HEK293T (cell line): ENCODE data around the gene PEX11B.

Source experiments
- CTCF ChIA-PET: fragments of 350-600 bp; formaldehyde crosslinking; extraction: SDS; loops from one replicate; lab custom pipeline; 2021; ENCODE audit warnings: antibody characterized with exemption, inconsistent platforms; lab: Yijun Ruan, JAX
- POLR2A ChIA-PET: fragments of 350-600 bp; formaldehyde crosslinking; extraction: SDS; loops from one replicate; lab custom pipeline; 2020; ENCODE audit warnings: antibody characterized with exemption, inconsistent platforms; lab: Yijun Ruan, JAX
- DNase-seq: peaks from one replicate; pipeline ENCODE4 v3.0.0; 2012; ENCODE audit warnings: mixed read lengths; ENCODE audit errors: extremely low spot score
- ARNT ChIP-seq: fragments of 450-650 bp; IDR thresholded peaks from 2 replicates; pipeline ENCODE4 v1.6.1; 2017; ENCODE audit warnings: mild to moderate bottlenecking
- BHLHE40 ChIP-seq: fragments of 450-650 bp; IDR thresholded peaks from 2 replicates; pipeline ENCODE4 v1.6.1; 2016; ENCODE audit warnings: mild to moderate bottlenecking, moderate library complexity, borderline replicate concordance
- CTBP1 ChIP-seq: fragments of 450-650 bp; IDR thresholded peaks from 2 replicates; pipeline ENCODE4 v1.6.1; 2016; ENCODE audit warnings: borderline replicate concordance
- ELF4 ChIP-seq: fragments of 450-650 bp; IDR thresholded peaks from 2 replicates; pipeline ENCODE4 v1.6.1; 2017; ENCODE audit warnings: antibody characterized with exemption
- FOXA1 ChIP-seq: fragments of 450-650 bp; IDR thresholded peaks from 2 replicates; pipeline ENCODE4 v1.6.1; 2016; ENCODE audit warnings: mild to moderate bottlenecking
- FOXK2 ChIP-seq: fragments of 450-650 bp; IDR thresholded peaks from 2 replicates; pipeline ENCODE4 v1.6.1; 2016; ENCODE audit warnings: mild to moderate bottlenecking
- FOXM1 ChIP-seq: fragments of 450-650 bp; IDR thresholded peaks from 2 replicates; pipeline ENCODE4 v1.6.1; 2017; ENCODE audit warnings: mild to moderate bottlenecking, borderline replicate concordance
- HDGF ChIP-seq: fragments of 450-650 bp; IDR thresholded peaks from 2 replicates; pipeline ENCODE4 v1.6.1; 2017; ENCODE audit warnings: antibody characterized with exemption, borderline replicate concordance
- L3MBTL2 ChIP-seq: fragments of 450-650 bp; conservative IDR thresholded peaks from 2 replicates; pipeline ENCODE4 v1.6.1; 2016; ENCODE audit warnings: mild to moderate bottlenecking
- LEF1 ChIP-seq: fragments of 450-650 bp; IDR thresholded peaks from 2 replicates; pipeline ENCODE4 v1.6.1; 2017; ENCODE audit warnings: mild to moderate bottlenecking, borderline replicate concordance
- NFRKB ChIP-seq: fragments of 450-650 bp; IDR thresholded peaks from 2 replicates; pipeline ENCODE4 v1.6.1; 2016; ENCODE audit warnings: mild to moderate bottlenecking, moderate library complexity
- SP1 ChIP-seq: fragments of 450-650 bp; IDR thresholded peaks from 2 replicates; pipeline ENCODE4 v1.6.1; 2017
- SUZ12 ChIP-seq: fragments of 450-650 bp; IDR thresholded peaks from 2 replicates; pipeline ENCODE4 v1.6.1; 2016; ENCODE audit warnings: mild to moderate bottlenecking
- TARDBP ChIP-seq: fragments of 450-650 bp; IDR thresholded peaks from 2 replicates; pipeline ENCODE4 v1.6.1; 2016
- ZNF384 ChIP-seq: fragments of 450-650 bp; IDR thresholded peaks from 2 replicates; pipeline ENCODE4 v1.6.1; 2016
- TF ChIP-seq, protein P1 (sequence below): fragments of 450-650 bp; IDR thresholded peaks from 2 replicates; pipeline ENCODE4 v1.6.1; 2016

The PEX11B gene

DNA sequence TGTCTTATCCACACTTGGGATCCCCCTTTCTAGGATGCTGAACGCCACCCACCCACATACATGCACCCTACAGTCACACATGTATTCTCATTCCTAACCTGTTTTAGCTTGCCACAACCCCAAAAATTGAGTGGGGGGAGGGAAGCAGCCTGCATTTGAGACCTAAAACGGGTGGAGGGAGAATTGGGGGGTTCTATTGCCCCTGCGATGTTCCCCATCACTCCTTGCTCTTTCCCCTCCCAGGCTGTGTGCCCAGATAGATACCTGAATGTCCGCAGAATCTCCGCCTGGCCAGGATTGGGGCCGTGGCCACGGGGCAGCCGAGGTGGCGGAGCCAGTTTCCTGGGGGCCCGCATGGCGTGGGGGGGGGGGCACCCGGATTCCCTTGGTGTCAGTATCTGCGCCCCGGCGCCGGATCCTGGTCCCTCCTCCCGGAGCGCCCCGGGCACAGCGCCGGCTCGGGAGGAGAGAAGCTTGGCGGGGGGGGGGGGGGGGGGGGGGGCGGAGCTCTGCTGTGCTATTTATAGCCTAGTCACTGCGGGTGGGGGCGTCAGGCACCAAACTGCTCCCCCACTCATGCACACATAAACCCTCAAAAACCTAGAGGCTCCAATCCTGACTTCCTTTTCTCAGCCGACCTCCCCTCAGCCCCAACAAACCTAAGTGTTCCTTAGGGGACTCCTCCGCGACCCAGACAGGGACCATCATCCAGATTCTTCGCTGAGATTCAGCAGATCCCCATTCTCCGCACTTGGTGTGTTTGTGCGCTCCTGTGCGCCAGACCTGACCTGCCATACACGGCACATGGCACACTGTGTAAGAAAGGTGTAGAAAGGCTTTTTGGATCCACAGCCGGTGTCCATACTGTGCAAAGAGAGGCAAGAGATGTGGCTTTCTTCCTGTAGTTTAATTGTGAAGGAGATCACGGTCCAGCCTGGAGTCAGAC lies 43.9 kb upstream of the PEX11B start:
- CTCF ChIA-PET = interaction anchor here (1.5 to 4.5 kb wide), 2 partner anchors 16 to 36 kb away, joined by 3 to 26 read pairs; no protein-coding TSS in a partner anchor
- TF ChIP-seq TARDBP (no peak), ZNF384 (no peak), L3MBTL2 (no peak; the same call in none of the 2 replicates), FOXK2 (no peak), LEF1 (no peak), ARNT (no peak), HDGF (no peak)
- TF ChIP-seq, protein P1, sequence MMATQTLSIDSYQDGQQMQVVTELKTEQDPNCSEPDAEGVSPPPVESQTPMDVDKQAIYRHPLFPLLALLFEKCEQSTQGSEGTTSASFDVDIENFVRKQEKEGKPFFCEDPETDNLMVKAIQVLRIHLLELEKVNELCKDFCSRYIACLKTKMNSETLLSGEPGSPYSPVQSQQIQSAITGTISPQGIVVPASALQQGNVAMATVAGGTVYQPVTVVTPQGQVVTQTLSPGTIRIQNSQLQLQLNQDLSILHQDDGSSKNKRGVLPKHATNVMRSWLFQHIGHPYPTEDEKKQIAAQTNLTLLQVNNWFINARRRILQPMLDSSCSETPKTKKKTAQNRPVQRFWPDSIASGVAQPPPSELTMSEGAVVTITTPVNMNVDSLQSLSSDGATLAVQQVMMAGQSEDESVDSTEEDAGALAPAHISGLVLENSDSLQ = no peak
- POLR2A ChIA-PET = interaction anchor here (1.7 to 4.6 kb wide), 5 partner anchors 17 to 44 kb away, joined by 3 to 60 read pairs (median 19); partner anchors contain the start of genes PEX11B and RBM8A
- DNase-seq = no peak

DNA sequence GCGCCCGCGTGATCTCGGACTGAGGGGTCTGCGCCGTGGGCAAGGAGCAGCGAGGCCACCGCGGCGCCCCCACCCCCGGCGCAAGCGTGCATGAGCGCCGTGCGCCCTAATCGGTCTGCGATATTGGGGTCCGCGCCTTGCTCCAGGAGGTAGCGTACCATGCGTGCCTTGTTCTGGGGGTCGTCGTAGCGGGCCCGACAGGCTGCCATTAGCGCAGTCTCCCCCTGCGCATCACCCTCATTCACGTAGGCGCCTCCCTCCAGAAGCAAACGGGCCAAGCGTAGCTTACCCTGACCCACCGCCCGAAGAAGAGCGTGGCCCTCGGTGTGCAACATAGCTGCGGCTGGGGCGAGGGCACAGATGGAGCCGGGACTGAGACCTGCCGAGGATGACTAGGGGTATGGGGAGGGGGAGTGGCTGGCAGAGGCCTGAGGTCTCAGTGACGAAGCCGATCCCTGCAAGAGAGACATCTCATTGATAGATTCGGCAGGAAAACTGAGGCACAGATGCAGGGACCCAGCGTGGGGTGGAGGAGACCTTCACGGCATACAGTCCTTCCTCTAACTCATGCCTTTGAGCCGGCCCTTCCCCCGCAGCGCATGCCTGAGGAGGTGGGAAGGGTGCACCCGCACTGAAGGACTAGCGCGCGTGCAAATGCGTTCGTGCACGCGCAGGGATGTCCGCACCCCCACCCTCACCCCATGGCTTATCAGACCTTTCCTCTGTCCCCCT lies 43.1 kb upstream of the PEX11B start:
- POLR2A ChIA-PET = interaction anchor here (4.6 kb wide), 1 partner anchor 35 kb away, joined by 60 read pairs; the partner anchor contains the start of gene RBM8A
- TF ChIP-seq L3MBTL2 (peak; percentile 64), SP1 (no peak), NFRKB (no peak), HDGF (0 out of 2 replicates have a peak, but pooled peaks have one; percentile 67)
- TF ChIP-seq, protein P1 = no peak
- CTCF ChIA-PET = no interaction called here
- no peak for DNase-seq

DNA sequence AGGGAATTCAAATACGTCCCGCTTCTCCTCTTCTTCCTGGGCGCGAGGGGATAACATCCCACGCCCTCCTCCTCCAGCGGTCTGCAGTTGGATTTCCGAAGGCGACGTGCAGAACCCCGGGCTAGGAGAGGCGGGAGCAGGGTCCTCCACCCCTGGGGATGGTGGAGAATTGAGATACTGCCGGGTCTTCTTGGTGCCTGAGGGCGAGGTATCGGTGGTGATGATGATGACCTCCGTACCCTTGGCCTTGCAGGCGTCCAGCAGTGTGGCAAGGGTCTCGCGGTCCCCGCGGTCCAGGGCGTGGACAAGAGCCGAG lies 42.5 kb upstream of the PEX11B start:
- ChIA-PET CTCF (no interaction called here), POLR2A (interaction anchor here (1.0 to 1.5 kb wide), 5 partner anchors 33 to 99 kb away, joined by 3 to 11 read pairs (median 3); partner anchors contain the start of genes RBM8A and TXNIP)
- no peak for TF ChIP-seq SUZ12
- TF ChIP-seq, protein P1 = no peak
- no peak for TF ChIP-seq ARNT
- no peak for TF ChIP-seq HDGF
- no peak for TF ChIP-seq L3MBTL2
- TF ChIP-seq LEF1 = no peak
- TF ChIP-seq SP1 = no peak
- TF ChIP-seq FOXK2 = no peak
- TF ChIP-seq ELF4 = no peak
- no peak for TF ChIP-seq CTBP1
- no peak for TF ChIP-seq FOXM1
- TF ChIP-seq ZNF384 = no peak
- TF ChIP-seq TARDBP = no peak
- no peak for TF ChIP-seq NFRKB
- no peak for DNase-seq

DNA sequence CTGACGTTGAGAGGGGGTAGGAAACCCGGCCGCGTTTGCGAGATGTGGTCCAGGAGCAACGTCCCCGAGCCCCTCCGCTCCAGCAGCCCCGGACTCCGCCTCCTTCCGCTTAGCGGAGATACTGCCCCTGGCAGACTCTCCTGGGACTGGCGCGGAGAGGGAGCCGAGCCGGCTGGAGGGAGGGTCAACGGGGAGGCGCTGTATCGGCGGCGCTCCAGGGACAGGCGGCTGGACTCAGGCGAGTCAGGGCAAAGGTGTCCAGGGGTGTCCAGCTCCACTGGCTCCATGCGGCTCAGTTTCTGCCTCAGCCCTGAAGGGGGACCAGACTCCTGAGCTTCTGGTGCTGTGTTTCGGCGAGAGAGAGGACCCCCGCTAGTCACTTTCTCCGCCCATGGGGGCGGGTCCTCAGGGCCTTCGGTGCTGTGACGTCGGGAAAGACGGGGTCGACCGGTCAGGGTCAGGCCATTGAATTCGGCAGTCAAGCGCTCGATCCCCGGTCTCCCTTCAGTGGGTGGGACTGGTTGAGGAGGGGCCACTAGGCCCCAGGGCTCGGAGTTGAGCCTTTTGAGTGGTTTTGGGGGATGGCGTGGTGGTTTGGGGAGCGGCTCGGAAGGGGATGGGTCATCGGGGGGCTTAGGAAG lies 42.1 kb upstream of the PEX11B start:
- peak; percentile 73 for DNase-seq
- CTCF ChIA-PET = interaction anchor here (0.7 to 1.5 kb wide), 2 partner anchors 19 to 69 kb away, joined by 4 to 5 read pairs; no protein-coding TSS in a partner anchor
- TF ChIP-seq, protein P1 = no peak
- TF ChIP-seq LEF1 = no peak
- TF ChIP-seq FOXA1 = no peak
- no peak for TF ChIP-seq HDGF
- peak; percentile 16; the same call in 1 of the 2 replicates for TF ChIP-seq L3MBTL2
- TF ChIP-seq ELF4 = no peak
- no peak for TF ChIP-seq NFRKB
- POLR2A ChIA-PET = interaction anchor here (0.7 to 1.5 kb wide), 6 partner anchors 18 to 98 kb away, joined by 3 to 11 read pairs (median 3); partner anchors contain the start of genes RBM8A and TXNIP

DNA sequence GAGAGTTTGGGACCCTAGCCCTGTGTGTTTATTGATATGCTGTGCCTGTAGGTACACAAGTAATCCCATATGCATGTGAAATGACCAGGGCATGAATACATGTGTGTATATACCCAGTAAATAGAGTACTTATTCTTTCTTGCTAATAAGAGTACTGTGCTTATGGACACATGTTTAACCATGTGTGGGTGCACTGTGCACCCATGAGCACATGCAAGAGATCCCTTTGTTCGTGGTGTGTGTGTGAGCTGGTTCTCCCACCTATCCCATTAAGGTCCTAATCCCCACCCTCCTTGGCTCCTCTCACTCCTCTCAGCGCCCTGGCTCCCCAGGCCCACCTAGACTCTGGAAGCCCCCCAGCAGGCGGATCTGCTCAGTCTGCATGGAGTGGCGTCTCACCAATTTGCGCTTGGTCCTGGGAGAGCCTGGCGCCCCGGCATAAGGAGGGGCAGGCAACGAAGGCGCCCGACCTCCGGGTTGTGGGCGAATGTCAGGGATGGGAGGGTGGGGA lies 41.5 kb upstream of the PEX11B start:
- DNase-seq = no peak
- ChIA-PET CTCF (interaction anchor here (0.7 to 1.5 kb wide), 2 partner anchors 19 to 68 kb away, joined by 4 to 5 read pairs; no protein-coding TSS in a partner anchor), POLR2A (interaction anchor here (0.7 to 6.1 kb wide), 7 partner anchors 19 to 98 kb away, joined by 3 to 90 read pairs (median 3); partner anchors contain the start of genes RBM8A and TXNIP)
- TF ChIP-seq, protein P1 = no peak
- no peak for TF ChIP-seq NFRKB
- TF ChIP-seq FOXA1 = no peak
- no peak for TF ChIP-seq L3MBTL2
- no peak for TF ChIP-seq BHLHE40
- no peak for TF ChIP-seq ELF4
- TF ChIP-seq FOXM1 = no peak
- TF ChIP-seq ZNF384 = no peak
- no peak for TF ChIP-seq CTBP1
- no peak for TF ChIP-seq LEF1
- TF ChIP-seq FOXK2 = no peak
- no peak for TF ChIP-seq ARNT
